Ishikawa (cell line): ENCODE data around the gene MTHFS.

Experiments used
- TAF1 ChIP-seq: IDR thresholded peaks from 2 replicates; pipeline ENCODE4 v1.6.1; 2012; ENCODE audit warnings: low read depth, mild to moderate bottlenecking
- TEAD4 ChIP-seq: IDR thresholded peaks from 2 replicates; pipeline ENCODE4 v1.6.1; 2012
- ZBTB7A ChIP-seq: IDR thresholded peaks from 2 replicates; pipeline ENCODE4 v1.6.1; 2012; ENCODE audit warnings: low read depth

GRCh38 chr15:79924379-79924778 lies 27.6 kb upstream of the MTHFS start:
- TF ChIP-seq ZBTB7A (no peak), TEAD4 (no peak), TAF1 (no peak)
